NCI-H748 treated with DMSO at 0.1 percent for 48 hours (cell line): ENCODE measurements around the gene BHLHA15.

ENCODE experiments used
- DNase-seq: peaks from one replicate; lab custom pipeline; 2025; lab: John Stamatoyannopoulos, UW

The BHLHA15 gene

DNA sequence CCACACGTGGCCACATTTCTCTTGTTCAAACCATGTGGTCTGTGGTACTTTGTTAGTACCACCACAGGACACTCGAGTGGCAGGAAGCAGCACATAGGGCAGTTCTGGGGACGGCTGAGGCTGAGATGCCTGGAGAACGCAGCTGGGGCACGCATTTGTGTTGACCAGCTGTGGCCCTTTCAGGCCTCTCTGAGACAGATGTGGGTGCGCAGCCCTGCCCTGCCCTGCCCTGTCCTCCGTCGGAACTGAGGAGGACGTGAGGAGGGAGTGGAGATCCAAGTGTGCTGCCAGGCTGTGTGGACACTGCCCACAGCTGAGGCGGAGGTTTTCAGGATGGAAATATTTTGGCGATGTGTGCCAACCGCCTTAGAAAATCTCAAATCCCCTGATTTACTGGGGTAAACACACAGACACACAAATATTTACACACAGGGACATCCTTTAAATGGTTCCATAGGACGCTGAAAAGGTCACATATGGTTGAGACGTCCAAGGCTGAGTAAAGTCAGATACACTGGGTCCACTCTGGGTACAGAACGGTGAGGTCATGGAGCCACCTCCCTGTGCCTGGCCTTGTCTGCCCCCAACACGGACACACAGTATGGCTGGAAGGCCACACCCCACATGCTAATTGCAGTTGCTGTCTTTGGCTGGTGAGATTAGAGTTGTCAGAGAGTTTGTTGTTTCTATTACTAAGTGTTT is 14.8 kb downstream of the BHLHA15 start:
- DNase-seq: no peak

DNA sequence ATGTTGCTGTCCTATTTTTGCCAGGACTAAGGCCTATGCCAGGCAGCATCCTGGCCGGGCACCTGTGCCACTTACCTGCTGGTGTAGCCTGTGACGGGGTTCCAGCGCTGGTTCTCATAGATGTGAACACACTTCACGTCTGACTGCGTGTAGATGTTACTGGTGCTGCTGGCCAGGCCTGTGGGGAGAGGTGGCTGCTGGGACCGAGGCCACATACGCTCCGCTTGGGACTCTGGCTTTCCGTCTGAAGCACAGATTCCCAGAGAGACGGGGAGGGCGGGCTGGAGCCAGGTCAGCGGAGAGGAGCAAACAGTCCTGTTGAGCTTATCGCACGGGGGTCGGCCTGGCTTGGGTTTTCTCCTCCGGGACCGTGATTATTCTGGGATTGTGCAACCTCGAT is 16.7 kb downstream of the BHLHA15 start:
- DNase-seq: no peak

GRCh38 chr7:98228801-98229200 is 17.6 kb downstream of the BHLHA15 start:
- no peak for DNase-seq

GRCh38 chr7:98229441-98229840 is 18.2 kb downstream of the BHLHA15 start:
- no peak for DNase-seq

- DNase-seq: no peak
Observed at GRCh38 chr7:98229991-98230745, 18.9 kb downstream of the BHLHA15 start.

DNA sequence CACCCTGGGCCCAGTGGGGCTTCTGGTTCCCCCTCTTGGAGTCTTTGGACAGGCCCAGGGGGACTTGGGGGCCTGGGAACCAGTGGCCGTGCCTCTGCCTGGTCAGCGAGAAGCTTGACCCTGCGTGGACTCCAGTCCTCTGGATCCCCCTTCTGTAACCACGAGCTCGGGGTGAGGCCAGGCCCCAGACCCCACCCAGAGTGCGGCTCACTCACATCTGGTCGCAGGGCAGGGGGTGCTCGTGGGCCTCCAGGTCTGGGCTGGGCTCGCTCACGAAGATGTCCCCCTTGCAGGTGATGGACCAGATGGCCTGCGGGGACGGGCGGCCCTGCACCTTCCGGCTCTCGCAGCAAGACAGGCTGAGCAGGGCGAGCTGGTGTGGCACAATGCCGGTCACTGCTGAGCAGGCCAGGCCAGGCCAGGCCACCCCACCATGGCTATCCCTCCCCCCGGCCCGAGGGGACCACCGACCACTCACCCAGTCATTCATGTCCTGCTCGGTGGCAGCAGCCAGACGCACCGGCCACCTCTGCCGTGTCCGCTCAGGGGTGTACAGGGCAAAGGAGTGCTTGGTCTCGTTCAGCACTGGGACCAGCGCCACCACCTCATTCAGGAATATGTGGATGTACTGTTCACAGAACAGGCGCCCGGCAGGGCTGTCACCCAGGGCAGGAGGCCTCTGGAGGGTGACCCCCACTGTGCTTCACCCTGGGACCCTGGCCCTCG is 19.7 kb downstream of the BHLHA15 start:
- DNase-seq: no peak

DNA sequence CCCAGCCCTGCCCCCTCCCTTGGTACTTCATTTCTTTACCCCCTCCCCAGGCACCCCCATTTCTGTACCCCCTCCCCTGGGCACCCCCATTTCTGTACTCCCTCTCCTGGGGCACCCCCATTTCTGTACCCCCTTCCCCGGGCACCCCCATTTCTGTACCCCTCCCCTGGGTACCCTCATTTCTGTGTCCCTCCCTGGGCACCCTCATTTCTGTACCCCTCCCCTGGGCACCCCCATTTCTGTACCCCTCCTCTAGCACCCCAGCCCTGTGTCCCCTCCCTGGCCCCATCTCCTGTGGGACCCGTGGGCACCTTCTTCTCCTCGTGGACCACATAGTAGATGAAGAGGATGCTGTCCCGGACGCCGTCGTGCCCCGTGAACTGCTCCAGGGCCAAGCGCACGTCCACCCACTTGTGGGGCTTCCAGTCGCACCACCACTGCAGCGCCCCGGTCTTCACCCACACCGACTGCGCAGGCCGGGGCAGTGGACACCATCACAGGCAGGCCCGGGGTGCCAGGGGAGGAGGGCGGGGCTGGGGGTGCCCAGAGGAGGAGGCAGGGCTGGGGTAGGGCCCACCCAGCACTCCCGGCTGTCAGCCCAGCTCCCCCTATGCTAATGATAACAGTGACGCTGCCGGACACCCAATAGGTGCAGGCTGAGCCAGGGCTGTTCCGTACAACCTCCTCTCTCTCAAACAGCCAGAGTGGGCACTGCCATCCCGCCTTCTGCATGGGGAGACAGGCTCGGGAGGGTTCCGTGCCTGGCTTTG is 20.4 kb downstream of the BHLHA15 start:
- no peak for DNase-seq

DNA sequence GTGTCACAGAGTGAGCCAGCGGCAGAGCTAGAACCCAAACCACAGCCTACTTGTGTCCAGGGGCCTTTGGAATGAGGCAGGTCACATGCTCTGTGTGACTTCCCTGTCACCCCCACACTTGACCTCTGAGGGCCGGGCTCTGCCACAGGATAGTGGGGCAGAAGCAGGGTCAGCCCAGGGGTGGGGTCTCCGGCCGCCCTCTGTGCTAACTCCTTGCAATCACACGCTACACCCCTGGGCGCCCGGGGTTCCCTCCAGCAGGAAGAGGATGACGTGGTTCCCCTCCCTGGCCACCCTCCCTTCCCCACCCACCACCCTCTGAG is 21.0 kb downstream of the BHLHA15 start:
- DNase-seq: no peak

GRCh38 chr7:98232799-98233198 is 21.6 kb downstream of the BHLHA15 start:
- DNase-seq: no peak

- DNase-seq: no peak
Observed at GRCh38 chr7:98233219-98234070, 22.2 kb downstream of the BHLHA15 start.

DNA sequence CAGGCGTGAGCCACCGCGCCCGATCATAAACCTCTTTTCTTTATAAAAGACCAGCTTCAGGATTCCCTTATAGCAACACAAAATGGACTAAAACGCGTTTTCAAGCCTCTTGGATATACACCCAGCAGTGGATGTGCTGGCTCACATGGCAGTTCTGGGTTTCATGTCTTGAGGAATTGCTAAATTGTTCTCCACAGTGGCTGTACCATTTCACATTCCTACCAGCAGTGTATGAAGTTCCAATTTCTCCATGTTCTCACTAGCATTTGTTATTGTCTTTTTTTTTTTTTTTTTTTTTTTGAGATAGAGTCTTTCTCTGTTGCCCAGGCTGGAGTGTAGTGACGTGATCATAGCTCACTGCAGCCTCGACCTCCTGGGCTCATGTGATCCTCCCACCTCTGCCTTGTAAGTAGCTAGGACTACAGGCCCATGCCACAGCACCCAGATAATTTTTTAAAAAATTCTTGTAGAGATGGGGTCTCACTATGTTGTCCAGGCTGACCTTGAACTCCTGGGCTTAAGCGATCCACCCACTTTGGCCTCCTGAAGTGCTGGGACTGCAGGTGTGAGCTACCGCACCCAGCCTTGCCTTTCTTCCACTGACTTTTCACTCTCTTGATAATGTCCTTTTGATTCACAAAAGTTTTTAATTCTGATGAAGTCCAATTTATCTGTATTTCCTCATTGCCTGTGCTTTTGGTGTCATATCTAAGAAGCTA is 23.3 kb downstream of the BHLHA15 start:
- DNase-seq: no peak

GRCh38 chr7:98235901-98236300 is 24.7 kb downstream of the BHLHA15 start:
- DNase-seq: no peak

GRCh38 chr7:98236355-98237185 is 25.3 kb downstream of the BHLHA15 start:
- DNase-seq: no peak

DNA sequence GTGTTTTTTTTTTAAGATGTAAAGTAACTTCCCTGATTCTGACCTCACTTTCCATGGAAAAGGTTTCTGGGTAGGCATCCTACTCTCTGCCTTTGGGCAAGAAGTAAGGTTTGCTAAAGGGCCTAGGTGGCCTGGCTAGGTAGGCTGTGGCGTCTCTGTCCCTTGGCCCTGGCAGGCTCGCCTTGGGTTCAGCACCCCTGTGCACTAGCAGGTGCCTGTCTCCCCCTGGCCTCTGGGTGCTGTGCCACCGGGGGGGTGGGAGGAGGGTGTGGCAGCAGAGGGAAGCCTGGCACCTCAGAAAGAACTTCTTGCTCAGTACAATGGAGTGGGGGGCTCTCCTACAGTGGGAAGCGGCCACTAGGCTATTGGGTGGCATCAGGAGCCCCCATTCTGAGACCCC is 26.8 kb downstream of the BHLHA15 start:
- DNase-seq: no peak

- DNase-seq: no peak
Observed at GRCh38 chr7:98238976-98239375, 27.7 kb downstream of the BHLHA15 start.

- no peak for DNase-seq
Observed at GRCh38 chr7:98240961-98241673, 29.9 kb downstream of the BHLHA15 start.

GRCh38 chr7:98241674-98242241 is 30.5 kb downstream of the BHLHA15 start:
- DNase-seq: no peak

- no peak for DNase-seq
Observed at GRCh38 chr7:98242342-98242741, 31.1 kb downstream of the BHLHA15 start.

- no peak for DNase-seq
Observed at GRCh38 chr7:98242934-98243333, 31.7 kb downstream of the BHLHA15 start.
